ENCODE results near the gene TRMT61A.
"Not testable (repeated sequence)": the region's sequence is repeated elsewhere in the genome, so short reads cannot be mapped to it uniquely, and the experiment has no call there.

The TRMT61A gene

GRCh38 chr14:103522649-103523574, 6.1 kb upstream of the TRMT61A start, which contains the start of gene CKB:
Gene CKB (minus strand): TSS chr14:103522830. CDS start chr14:103522493, 337 bp downstream.
- DNase-seq (ENCODE audit: low spot score), result no peak

- DNase-seq (ENCODE audit: low spot score), result no peak
Observed at GRCh38 chr14:103523575-103523954, 5.4 kb upstream of the TRMT61A start.

- no peak for DNase-seq (ENCODE audit: low spot score)
Observed at GRCh38 chr14:103524002-103524935, 4.7 kb upstream of the TRMT61A start.

GRCh38 chr14:103525430-103526246, 3.4 kb upstream of the TRMT61A start:
- not testable (repeated sequence) for DNase-seq (ENCODE audit: low spot score)

- no peak for DNase-seq (ENCODE audit: low spot score)
Observed at GRCh38 chr14:103526247-103526913, 2.6 kb upstream of the TRMT61A start.

- no peak for DNase-seq (ENCODE audit: low spot score)
Observed at GRCh38 chr14:103526914-103527248, 2.1 kb upstream of the TRMT61A start.

- DNase-seq (ENCODE audit: low spot score), result peak; percentile 53
Observed at GRCh38 chr14:103527408-103528145, 1.4 kb upstream of the TRMT61A start.

GRCh38 chr14:103528146-103528586, 830 bp upstream of the TRMT61A start:
- DNase-seq (ENCODE audit: low spot score), result no peak

- DNase-seq (ENCODE audit: low spot score), result no peak
Observed at GRCh38 chr14:103529383-103530365, 678 bp downstream of the TRMT61A start.

GRCh38 chr14:103530390-103530789, 1.4 kb downstream of the TRMT61A start:
- DNase-seq (ENCODE audit: low spot score), result no peak

GRCh38 chr14:103530831-103531230, 1.8 kb downstream of the TRMT61A start:
- no peak for DNase-seq (ENCODE audit: low spot score)

- no peak for DNase-seq (ENCODE audit: low spot score)
Observed at GRCh38 chr14:103531421-103532215, 2.6 kb downstream of the TRMT61A start.

GRCh38 chr14:103532216-103533136, 3.5 kb downstream of the TRMT61A start:
- DNase-seq (ENCODE audit: low spot score), result no peak

GRCh38 chr14:103533137-103533998, 4.4 kb downstream of the TRMT61A start:
- DNase-seq (ENCODE audit: low spot score), result no peak

- no peak for DNase-seq (ENCODE audit: low spot score)
Observed at GRCh38 chr14:103533999-103534575, 5.1 kb downstream of the TRMT61A start.

GRCh38 chr14:103534576-103535061, 5.6 kb downstream of the TRMT61A start:
- DNase-seq (ENCODE audit: low spot score), result no peak

All from NAMALWA (cell line).